DMS 273 (cell line): ENCODE results near the gene BAG5.
"Not testable (repeated sequence)": the region's sequence is repeated elsewhere in the genome, so short reads cannot be mapped to it uniquely, and the experiment has no call there.

Experiments
- DNase-seq: peaks from one replicate; lab custom pipeline; 2025; ENCODE audit not compliant: unreplicated experiment; lab: John Stamatoyannopoulos, UW

Gene BAG5

DNA sequence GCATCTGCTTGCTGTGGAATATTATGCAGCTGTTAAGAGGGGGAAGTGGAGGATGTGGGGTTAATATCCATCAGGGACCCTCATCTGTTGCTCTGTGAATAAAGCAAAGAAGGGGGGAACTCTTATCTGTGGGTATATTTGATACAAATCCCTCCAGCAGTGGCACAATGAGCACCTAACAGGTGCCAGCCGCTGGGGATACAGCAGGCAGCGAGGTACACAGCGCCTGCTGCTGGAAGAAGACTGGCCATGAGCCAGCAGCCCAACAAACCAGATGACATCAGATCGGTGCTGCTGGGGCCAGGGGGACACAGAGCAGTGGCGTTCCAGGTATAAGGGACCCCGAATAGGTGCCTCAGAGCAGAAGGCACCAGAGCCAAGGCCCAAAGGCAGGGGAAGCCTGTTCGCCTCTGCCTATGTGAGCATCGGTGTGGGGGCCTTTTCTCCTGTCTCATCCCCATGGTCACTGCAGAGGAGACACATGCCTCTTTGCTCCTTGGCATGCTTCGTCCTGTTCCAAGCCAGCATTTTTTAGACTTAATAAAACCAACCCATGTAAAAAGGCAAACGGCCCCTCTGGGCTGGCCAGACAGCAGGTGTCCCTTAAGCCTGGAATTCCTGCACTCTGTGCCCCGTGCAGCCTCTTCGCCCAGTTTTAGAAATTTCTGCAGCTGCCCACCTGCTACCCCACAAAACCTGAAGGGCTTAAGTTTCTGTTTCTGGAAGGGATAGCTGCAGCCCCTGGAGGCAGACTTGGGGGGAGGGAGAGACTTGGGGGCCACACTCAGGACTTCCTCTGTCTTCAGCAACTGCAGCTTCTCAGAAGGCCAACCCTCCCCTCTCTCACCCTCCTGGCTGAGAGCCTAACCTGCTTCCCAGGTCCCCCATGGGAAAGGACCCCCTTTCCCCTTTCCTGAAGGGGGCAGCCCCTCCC is 38.2 kb downstream of the BAG5 start:
- DNase-seq = peak; percentile 32

DNA sequence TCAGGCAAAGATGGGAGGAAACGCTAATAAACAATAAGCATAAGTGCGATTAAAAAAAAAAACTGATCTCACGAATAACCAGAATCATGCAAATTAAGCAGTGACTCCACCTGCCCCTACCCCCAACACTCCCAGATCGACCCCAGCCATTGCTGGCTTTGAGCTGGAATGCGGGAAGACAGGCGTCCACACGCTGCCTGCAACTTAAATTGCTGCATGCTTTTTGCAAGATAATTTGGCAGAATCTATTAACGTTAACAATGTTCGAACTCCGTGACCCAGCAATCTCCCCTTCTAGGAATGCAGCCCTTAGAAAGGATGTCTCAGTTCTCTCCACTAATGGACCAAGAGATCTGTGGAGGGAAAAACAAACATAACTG is 38.9 kb downstream of the BAG5 start:
- no peak for DNase-seq

DNA sequence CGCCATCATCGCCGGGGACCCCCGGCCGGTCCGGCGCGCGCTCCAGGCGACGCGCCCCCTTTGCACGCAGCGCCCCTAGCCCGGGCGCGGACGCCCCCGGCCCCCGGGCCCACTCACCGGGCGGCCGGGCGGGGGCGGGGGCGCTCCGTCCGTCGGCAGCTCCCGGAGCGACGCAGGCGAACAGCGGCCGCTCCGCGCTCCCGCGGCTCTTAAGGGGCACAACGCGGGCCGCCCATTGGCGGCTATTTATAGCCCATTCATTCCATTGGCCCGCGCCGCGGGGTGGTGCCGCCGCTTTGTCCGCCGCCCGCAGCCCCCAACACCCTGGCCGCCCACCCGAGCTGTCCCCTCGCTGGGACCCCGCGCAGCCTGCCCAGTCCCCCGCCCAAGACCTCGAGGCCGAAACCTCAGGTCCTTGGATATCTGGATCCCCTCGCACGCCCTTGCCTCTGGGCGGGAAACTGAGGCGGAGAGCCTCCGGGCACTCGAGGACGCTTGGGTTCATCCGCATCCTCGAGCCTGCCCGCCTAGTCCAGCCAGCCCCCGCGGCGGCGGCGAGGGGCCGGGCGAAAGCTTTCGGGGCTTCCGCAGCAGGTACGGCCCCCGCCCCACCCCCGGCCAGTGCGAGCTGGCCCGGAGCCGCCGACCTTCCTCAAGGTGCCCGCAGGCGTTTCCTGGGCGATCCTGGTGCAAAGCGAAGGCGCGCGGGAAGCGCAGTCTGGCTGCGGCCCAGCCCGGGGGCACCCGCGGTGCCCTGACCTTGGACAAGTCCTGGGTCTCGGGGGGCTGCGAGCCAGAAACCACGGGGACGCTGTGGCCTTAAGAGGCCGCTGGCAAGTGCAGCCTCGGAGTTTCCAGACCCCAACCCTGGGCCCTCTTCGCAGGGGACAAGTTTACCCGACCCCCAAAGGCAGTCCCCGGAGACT is 39.5 kb downstream of the BAG5 start, which contains the start of gene CKB:
Gene CKB (minus strand): TSS at position 182 of the 926 bp plus-strand sequence. CDS start 337 bp downstream, outside the sequence.
- peak; percentile 94 for DNase-seq

DNA sequence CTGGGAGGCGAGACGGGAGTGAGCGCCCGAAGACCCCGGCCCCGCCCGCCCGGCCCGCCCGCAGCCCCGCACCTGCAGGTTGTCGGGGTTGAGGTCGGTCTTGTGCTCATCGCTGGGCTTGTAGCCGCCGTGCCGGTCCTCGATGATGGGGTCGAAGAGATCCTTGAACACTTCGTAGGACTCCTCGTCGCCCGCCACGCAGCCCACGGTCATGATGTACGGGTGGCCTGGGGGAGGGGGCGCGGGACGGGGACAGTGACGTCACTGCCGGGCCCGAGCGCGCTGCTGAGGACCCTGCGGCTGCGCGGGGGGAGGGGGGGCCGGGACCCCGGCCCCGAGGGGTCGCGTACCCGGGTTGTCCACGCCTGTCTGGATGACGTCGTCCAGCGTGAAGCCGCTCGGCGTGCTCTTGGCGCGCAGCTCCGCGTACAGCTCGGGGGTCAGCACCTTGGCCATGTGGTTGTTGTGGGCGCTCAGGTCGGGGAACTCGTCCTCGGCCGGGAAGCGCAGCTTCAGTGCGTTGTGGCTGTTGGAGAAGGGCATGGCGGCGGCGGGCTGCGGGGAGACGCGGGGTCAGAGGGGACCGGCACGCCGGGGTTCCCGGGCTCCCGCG is 40.4 kb downstream of the BAG5 start:
- peak; percentile 73 for DNase-seq

DNA sequence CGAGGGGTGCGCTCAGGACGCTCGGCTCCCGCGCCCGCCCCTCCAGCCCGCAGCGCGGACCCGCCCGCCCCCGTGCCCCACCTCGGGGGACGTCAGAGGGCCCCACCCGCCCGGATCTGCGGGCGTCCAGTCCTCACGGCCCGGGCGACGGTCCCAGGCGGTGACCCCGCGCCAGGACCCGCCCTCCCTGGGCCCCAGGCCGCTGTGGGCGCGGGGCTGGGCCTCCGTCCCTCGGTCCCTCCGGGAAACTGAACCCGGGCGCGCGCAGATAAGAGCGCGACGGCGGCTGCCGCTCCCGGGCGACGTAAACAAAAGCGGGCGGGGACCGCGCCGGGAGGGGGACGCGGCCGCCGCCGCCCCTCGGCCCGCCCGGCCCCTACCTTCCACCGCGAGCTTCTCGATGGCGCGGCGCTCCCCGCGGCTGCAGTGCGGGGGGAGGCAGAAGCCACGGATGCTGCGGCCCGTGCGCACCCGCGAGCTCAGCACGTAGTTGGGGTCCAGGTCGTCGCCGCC is 41.0 kb downstream of the BAG5 start:
- peak; percentile 66 for DNase-seq

DNA sequence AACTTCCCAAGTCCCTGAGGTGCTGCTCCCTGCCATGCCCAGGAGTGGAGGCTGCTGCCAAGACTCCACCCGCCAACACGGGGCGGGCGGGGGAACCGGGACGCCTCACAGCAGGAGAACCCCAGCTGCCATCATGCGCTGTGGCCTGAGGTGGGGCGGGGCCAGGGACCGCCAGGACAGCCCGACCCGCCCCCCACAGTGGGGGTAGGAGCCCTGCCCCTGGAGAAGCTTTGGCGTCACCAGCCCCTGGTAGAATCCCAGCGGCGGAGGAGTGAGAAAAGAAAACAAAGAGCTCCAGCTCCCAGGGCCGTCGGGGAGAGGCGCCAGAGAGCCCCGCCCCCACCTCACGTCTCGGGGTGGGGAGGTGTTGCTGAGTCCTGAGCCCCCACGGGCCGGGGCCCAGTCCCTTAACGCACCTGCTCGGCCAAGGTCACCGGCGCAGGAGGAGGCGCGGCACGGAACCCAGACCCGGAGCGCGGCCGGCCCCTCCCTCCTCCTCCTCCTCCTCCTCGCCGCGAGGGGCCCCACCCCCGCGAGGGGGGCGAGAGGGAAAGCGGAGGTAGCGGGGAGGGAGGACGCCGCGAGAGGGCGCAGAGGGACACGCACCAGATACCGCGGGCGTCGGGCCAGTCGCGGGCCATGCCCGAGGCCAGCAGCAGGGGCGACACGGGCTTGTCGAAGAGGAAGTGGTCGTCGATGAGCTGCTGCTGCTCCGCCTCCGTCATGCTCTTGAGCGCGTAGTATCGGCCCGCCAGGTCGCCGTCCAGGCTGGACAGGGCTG is 41.6 kb downstream of the BAG5 start:
- peak; percentile 97 for DNase-seq

DNA sequence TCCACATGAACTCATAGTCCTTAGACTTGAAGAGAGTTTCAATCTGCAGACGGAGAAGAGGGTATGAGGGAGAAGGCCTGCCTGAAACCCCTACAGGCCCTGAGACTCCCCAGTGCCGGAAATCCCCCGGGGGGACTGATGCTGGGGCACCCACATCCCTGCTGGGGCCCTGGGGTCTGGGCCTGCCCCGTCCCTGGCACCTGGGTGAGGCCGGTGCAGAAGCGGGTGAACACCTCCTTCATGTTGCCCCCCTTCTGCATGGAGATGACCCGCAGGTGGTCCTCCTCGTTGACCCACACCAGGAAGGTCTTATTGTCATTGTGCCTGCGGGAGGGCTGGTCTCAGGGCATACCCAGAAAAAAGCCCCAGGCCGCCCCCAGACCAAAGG is 42.2 kb downstream of the BAG5 start:
- no peak for DNase-seq

DNA sequence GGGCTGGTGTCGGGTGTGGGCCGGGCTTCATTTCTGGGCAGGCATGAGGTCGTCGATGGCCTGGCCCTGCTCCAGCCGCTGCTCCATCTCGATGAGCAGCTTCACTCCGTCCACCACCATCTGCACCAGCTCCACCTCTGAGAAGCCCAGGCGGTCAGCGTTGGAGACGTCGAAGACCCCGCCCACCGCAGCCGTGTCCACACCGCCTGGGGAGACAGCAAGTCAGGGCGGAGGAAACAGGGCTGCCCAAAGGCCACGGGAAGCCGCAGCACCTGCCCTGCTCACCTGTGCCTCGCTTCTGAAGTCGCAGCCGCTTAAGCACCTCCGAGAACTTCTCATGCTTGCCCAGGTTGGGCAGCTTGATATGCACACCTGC is 42.6 kb downstream of the BAG5 start:
- peak; percentile 83 for DNase-seq

DNA sequence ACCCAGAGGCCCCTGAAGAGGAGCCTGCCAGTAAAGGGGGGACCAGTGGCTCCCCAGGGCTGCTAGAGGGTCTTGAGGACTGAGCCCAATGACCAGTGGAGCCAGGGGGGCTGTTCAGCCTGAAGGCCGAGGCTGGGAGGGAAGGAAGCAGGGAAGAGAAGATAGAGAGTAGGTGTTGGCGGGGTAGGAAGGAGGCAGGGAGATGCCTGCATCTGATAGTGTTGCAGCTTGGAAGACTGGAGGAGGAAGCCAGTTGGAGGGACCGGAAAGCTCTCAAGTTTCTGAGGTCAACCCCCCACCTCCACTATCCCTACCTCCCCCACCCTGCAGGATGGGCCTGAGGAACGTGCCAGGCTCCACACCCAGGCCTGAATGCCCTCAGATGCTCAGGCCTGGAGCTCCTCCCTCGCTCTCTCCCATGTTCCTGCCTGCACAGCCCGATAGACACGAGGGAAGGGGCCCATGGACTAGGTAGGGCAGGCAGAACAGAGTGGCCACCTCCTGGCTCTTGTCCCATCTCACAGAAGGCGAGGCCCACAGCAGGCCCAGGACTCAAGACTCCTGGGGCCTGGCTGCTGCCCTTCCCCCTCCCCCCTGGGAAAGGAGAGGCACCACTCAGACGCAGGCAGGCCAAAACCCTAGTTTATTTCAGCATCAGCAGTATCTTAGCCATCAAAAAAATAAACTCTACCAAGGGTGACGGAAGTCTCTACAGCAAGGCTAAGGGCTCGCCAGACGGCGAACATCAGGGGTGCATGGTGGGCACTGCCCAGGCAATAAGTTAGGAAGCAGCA is 43.2 kb downstream of the BAG5 start:
- DNase-seq = peak; percentile 84

DNA sequence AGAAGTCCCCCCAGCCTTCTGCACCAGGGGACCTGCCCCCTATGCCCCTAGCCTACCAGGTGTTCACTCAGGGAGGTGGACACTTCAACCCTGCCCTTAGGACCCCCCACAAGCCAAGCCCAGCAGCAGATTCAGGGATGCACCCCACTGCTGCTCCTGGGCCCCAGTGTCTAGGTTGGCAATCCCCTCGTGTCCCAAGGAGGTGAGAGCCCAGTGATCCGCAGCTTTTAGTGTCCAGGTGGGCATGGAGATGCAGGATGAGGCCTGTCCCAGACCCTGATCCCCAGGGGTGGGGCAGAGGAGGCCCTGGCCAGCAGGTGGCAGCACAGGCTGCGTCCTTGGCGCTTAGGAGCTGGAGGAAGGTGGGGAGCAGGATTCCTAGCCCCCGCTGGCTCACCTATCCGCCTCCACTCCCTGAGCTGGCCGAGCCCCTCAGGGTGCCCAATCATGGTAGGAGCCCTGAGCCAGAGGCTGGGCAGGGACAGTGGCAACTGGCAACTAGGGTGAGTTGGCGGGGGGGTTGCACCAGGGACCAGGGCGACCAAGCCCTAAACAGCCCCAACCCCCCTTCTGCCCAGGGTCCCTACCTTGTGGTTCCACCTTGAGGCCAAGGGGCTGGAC is 43.9 kb downstream of the BAG5 start:
- peak; percentile 91 for DNase-seq

DNA sequence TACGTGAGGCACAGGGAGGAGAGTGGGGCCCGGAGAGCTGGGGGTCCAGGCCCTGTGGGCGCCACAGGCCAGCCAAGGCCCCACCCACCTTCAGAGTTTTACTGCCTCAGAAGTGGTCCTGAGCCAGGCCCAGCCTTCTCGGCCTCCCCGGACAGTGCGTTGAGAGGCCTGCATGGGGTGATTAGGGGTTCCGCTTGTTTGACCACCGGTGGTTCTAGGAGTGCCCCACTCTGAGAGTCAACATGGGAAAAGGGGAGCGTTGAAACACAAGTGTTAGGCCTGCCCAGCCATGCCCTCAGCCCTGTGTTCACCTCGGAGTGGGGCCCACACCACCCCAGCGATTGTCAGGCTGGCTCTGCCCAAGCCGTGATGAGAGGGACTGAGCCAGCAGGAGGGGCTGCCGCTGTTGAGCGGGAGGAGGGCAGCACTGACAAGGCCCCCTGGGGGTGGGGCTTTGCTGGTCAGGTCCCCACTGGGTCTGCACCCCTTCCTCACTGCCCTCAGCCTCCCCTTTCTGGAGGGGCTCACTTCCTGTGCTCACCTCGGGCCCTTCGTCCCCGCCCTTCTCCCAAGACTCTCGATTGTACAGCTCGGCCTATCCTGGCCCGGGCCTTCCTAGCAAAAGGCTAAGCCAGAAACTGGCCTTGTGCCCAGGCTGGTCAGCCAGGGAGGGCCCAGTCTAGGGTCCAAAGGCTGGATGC is 44.6 kb downstream of the BAG5 start:
- peak; percentile 59 for DNase-seq

DNA sequence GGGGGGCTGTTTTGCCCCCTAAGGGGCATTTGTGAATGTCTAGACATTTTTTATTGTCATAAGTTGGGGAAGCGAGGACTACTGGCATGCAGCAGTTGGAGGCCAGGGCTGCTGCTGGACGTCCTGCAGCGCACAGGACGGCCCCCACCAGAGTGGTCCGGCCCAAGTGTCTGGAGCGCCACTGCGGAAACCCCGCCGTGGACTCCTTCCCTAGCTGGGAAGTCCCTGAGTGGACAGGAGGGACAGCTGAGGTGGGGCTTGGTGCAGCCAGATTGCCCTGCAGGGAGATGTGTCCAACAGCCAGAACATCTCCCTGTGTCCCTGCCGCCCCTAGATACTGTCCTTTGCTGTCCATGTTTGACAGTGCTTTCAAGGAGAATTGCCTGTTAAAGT is 45.3 kb downstream of the BAG5 start:
- DNase-seq = no peak

DNA sequence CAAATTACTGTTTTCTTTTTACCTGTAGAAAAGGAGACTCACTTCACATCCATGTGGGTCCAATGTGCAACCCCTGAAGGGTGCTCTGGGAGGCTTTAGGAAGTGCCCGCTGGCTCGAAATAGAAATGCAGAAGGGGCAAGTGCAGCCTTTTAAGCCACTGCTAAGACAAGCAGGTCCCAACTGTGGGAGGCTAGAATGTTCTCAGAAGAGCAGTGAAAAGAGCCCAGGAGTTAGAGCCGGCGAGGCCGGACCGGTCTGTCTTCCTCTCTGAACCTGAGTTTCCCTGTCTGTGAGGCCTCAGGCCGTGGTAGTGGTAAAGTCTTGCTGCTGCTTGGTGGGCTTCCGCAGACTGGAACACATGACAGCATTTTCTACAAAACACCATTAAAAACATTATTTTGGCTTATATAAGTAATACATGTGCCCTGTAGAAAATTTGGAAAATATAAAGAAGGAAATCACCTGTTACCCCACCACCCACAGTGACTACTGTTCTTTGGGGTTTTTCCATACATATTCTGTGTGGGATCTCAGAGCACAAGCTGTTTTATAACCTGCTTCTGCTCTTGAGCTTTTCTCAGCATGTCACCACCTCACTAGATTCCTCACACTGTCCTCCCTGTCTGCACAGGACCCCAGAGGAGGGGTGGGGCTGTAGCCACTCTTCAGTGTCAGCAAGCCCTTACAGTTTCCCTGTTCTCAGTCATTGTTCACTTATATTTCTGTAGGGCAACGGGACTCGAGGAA is 45.9 kb downstream of the BAG5 start:
- DNase-seq = no peak

DNA sequence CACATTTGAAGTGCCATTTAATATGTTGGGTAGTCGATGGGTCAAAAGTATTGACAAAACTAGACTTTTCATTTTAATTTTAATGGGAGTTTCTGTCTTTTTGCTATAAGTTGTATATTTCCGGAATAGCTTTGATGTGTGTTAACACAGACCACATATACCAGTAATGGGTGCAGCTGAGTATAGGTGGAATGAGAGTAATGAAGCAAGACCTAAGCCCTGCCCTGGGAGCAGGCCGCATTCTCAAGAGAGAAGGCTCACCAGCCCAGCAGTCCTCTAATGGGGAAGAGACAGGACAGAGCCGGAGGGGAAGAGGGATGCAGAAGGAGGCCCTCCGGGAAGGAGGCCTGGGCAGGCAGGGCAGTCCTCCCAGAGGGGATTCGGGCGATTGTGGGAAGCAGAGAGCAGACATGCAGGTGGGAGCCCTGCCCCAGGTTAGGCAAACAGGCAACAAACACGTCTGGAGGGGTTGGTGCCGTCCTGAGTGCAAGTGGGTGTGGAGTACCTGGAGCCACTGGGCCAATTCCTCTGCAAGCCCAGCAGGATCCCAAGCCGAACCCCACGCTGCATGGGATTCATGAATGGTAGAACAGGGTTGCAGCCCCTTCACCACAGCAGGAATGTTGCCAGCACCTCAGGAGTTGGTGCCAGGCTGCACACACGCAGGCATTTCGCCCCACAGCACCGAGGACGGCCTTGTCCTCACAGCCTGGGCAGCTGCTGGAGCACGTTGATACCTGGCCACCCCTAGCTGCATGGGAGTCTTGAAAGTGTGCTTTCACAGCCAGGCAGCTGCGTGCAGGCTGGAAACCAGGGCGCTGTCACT is 47.6 kb downstream of the BAG5 start:
- no peak for DNase-seq

DNA sequence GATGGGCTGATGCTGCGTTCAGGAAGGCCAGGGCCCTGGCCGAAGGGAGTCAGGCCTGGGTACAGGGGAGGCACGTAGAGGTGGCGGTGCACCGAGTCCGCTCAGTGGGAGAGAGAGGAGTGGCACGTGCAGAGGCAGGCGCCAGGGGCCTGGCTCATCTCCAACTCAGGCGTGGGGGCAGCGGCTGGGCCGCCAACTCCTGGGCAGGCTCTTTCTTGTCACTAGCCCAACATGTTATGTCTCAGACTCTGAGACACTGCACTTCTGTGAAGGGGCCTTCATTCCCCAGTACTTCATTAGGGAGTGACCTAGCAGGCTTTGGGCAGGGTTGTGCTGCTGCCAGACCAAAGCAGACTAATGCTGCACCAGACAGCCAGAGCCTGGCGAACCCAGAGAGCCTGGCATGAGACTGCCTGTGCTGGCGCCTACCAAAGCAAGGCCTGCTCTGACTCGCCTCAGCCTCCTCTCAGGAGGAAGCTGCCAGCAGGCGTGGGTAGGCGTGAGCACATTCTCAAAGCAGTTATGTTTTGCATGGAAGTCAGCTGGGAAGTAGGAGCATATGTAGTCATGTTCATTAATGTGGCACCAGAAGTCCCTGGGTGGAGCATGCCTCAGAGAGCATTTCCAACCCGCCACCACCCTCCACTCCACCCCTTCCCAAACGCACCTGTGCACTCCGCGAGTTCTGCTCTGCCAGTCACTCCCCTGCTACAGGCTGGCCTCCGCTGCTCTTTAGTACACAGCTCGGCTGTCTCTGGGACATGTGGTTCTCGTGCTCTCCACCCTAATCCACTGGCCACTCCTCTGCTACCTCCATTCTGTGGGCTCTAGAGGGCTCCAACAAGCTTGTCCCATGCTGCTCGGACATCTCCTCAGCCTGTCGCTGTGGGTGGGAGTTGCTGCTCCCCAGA is 49.5 kb downstream of the BAG5 start:
- peak; percentile 98 for DNase-seq

DNA sequence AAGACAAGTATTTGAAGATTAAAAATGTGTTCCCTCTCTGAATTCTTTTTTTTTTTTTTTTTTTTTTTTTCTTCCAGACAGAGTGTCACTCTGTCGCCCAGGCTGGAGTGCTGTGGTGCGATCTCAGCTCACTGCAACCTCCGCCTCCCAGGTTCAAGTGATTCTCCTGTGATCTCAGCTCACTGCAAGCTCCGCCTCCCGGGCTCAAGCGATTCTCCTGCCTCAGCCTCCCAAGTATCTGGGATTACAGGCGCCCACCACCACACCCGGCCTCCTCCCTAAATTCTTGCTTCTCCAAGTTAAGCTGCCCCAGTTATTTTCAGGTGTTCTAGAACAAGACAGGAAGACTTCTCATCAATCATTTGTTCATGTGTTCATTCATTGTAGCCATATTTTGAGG is 50.3 kb downstream of the BAG5 start:
- not testable (repeated sequence) for DNase-seq
